OCI-M2 (cell line): ENCODE results near the gene SPRR2D.
"Not testable (repeated sequence)": the region's sequence is repeated elsewhere in the genome, so short reads cannot be mapped to it uniquely, and the experiment has no call there.

ENCODE experiments used
- DNase-seq: peaks from one replicate; lab custom pipeline; 2025; ENCODE audit not compliant: unreplicated experiment; lab: John Stamatoyannopoulos, UW

Gene SPRR2D

GRCh38 chr1:153040950-153041631 is at the start of gene SPRR2D:
Gene SPRR2D, minus strand, starts transcription at chr1:153041120. Its CDS starts 774 bp downstream, at chr1:153040346.
- DNase-seq: no peak

- DNase-seq: no peak
These were observed 46.7 kb upstream of the SPRR2D start for GRCh38 chr1:153087652-153088051.

- no peak for DNase-seq
These were observed 40.8 kb upstream of the SPRR2D start for GRCh38 chr1:153081736-153082135.

- no peak for DNase-seq
These were observed 32.1 kb upstream of the SPRR2D start for GRCh38 chr1:153072806-153073726.

GRCh38 chr1:153071511-153071910 is 30.6 kb upstream of the SPRR2D start, which contains the start of gene SPRR2B:
Gene SPRR2B, minus strand, starts transcription at chr1:153071611. Its CDS starts 772 bp downstream, at chr1:153070839.
- no peak for DNase-seq

- no peak for DNase-seq
These were observed 29.3 kb upstream of the SPRR2D start for GRCh38 chr1:153070243-153070642.

GRCh38 chr1:153058826-153059784 is 18.2 kb upstream of the SPRR2D start:
- DNase-seq: no peak

- no peak for DNase-seq
These were observed 17.2 kb upstream of the SPRR2D start for GRCh38 chr1:153058154-153058553.

- no peak for DNase-seq
These were observed 16.5 kb upstream of the SPRR2D start, which contains the start of gene SPRR2A for GRCh38 chr1:153057375-153057774. Gene SPRR2A, minus strand, starts transcription at chr1:153057512. Its CDS starts 777 bp downstream, at chr1:153056735.

- DNase-seq: not testable (repeated sequence)
These were observed 15.2 kb upstream of the SPRR2D start for GRCh38 chr1:153056111-153056510.

GRCh38 chr1:153049211-153049610 is 8.3 kb upstream of the SPRR2D start:
- DNase-seq: no peak

GRCh38 chr1:153035211-153035610 is 5.7 kb downstream of the SPRR2D start:
- no peak for DNase-seq

GRCh38 chr1:153032677-153033308 is 8.1 kb downstream of the SPRR2D start:
- no peak for DNase-seq

- no peak for DNase-seq
These were observed 8.8 kb downstream of the SPRR2D start for GRCh38 chr1:153032073-153032472.

- no peak for DNase-seq
These were observed 10.0 kb downstream of the SPRR2D start, which contains the start of gene SPRR1B for GRCh38 chr1:153030895-153031294. Gene SPRR1B, plus strand, starts transcription at chr1:153031203. Its CDS starts 1,143 bp downstream, at chr1:153032346.

GRCh38 chr1:153028766-153029165 is 12.2 kb downstream of the SPRR2D start:
- no peak for DNase-seq

GRCh38 chr1:153025797-153026196 is 15.1 kb downstream of the SPRR2D start:
- DNase-seq: no peak

GRCh38 chr1:153024413-153024812 is 16.5 kb downstream of the SPRR2D start:
- no peak for DNase-seq

GRCh38 chr1:153023109-153023508 is 17.8 kb downstream of the SPRR2D start:
- no peak for DNase-seq

GRCh38 chr1:153022340-153022739 is 18.6 kb downstream of the SPRR2D start:
- not testable (repeated sequence) for DNase-seq
